Effector memory CD8-positive, alpha-beta T cell (primary cell): ENCODE results near the gene SMAD3.
A peak's percentile ranks its signal among the peaks of the same experiment; 100 is the strongest.

Source experiments
- ATAC-seq: fragments of 150-1000 bp; cut with Tn5 transposase; replicated peaks from 2 replicates; pipeline ENCODE4 v1.10.0; 2021; ENCODE audit warnings: mild to moderate bottlenecking, moderate library complexity
- DNase-seq, 3 experiments: peaks; one replicate each; pipeline ENCODE4 v3.0.0; 2021
- H3K27ac Mint-ChIP-seq, 2 donors: one replicate each; pipeline ENCODE4 v1.8.0; 2022; ENCODE audit warnings: mild to moderate bottlenecking in 2 of 2, mixed read lengths in 2 of 2, moderate library complexity in 2 of 2
- H3K27me3 Mint-ChIP-seq, 2 donors: one replicate each; pipeline ENCODE4 v1.8.0; 2022; ENCODE audit warnings: mixed read lengths in 2 of 2
- H3K36me3 Mint-ChIP-seq: one replicate; pipeline ENCODE4 v1.8.0; 2022; ENCODE audit warnings: mild to moderate bottlenecking, moderate library complexity, mixed read lengths; ENCODE audit not compliant: insufficient read depth
- H3K4me1 Mint-ChIP-seq, 2 donors: one replicate each; pipeline ENCODE4 v1.8.0; 2022; ENCODE audit warnings: low read depth in 2 of 2, mixed read lengths in 2 of 2
- H3K4me3 Mint-ChIP-seq, 2 donors: one replicate each; pipeline ENCODE4 v1.8.0; 2022; ENCODE audit warnings: mild to moderate bottlenecking in 2 of 2, mixed read lengths in 2 of 2, moderate library complexity in 2 of 2
- H3K9me3 Mint-ChIP-seq, 2 donors: one replicate each; pipeline ENCODE4 v1.8.0; 2022; ENCODE audit warnings: mixed read lengths in 2 of 2

SMAD3 gene

GRCh38 chr15:67134871-67135492 is 69.6 kb downstream of the SMAD3 start:
- ATAC-seq (no peak), DNase-seq (no peak)
- H3K36me3 Mint-ChIP-seq: peaks cover 10% of the 10 kb centered on the region
- H3K4me3 Mint-ChIP-seq: peak overlapping the region; percentile 82 to 84
- no peaks in the 10 kb centered on the region for H3K27me3 Mint-ChIP-seq
- H3K4me1 Mint-ChIP-seq: peaks cover 85 to 87% of the 10 kb centered on the region in 2 donors
- peak overlapping the region; percentile 99 to 100 for H3K27ac Mint-ChIP-seq
- H3K9me3 Mint-ChIP-seq: no peaks in the 10 kb centered on the region

GRCh38 chr15:67135494-67135893 is 70.1 kb downstream of the SMAD3 start:
- H3K27ac Mint-ChIP-seq: peak overlapping the region; percentile 99 to 100
- no peaks in the 10 kb centered on the region for H3K27me3 Mint-ChIP-seq
- DNase-seq (no peak), ATAC-seq (no peak)
- H3K4me3 Mint-ChIP-seq: peak overlapping the region; percentile 82 to 84
- peaks cover 10% of the 10 kb centered on the region for H3K36me3 Mint-ChIP-seq
- peaks cover 85 to 87% of the 10 kb centered on the region in 2 donors for H3K4me1 Mint-ChIP-seq
- no peaks in the 10 kb centered on the region for H3K9me3 Mint-ChIP-seq

GRCh38 chr15:67136802-67137201 is 71.4 kb downstream of the SMAD3 start:
- Mint-ChIP-seq H3K4me1 (peaks cover 81 to 86% of the 10 kb centered on the region in 2 donors), H3K4me3 (peak overlapping the region; percentile 42 to 84)
- no peak for ATAC-seq

GRCh38 chr15:67137319-67137718 is 71.9 kb downstream of the SMAD3 start:
- ATAC-seq (no peak), DNase-seq (no peak)
- H3K4me1 Mint-ChIP-seq: peaks cover 79 to 86% of the 10 kb centered on the region in 2 donors
- H3K27ac Mint-ChIP-seq: peak overlapping the region; percentile 99 to 100
- H3K9me3 Mint-ChIP-seq: no peaks in the 10 kb centered on the region
- peaks cover 10% of the 10 kb centered on the region for H3K36me3 Mint-ChIP-seq
- no peaks in the 10 kb centered on the region for H3K27me3 Mint-ChIP-seq
- H3K4me3 Mint-ChIP-seq: peak overlapping the region; percentile 42 to 84

More at GRCh38 chr15:67136802-67137201, 71.4 kb downstream of the SMAD3 start:
- Mint-ChIP-seq H3K27ac (peak overlapping the region; percentile 99 to 100), H3K27me3 (no peaks in the 10 kb centered on the region), H3K9me3 (no peaks in the 10 kb centered on the region), H3K36me3 (peaks cover 10% of the 10 kb centered on the region)
- no peak for DNase-seq

- no peak for DNase-seq
- Mint-ChIP-seq H3K27me3 (no peaks in the 10 kb centered on the region), H3K4me3 (peak overlapping the region in 1 of 2 donors; percentile 84), H3K36me3 (peaks cover 10% of the 10 kb centered on the region), H3K27ac (peak overlapping the region; percentile 99 to 100), H3K4me1 (peaks cover 80 to 86% of the 10 kb centered on the region in 2 donors), H3K9me3 (no peaks in the 10 kb centered on the region)
- no peak for ATAC-seq
Observed at GRCh38 chr15:67137951-67138848, 72.8 kb downstream of the SMAD3 start.

- peak overlapping the region; percentile 99 to 100 for H3K27ac Mint-ChIP-seq
- H3K4me3 Mint-ChIP-seq: peak overlapping the region; percentile 26 to 68
- no peak for ATAC-seq
- H3K9me3 Mint-ChIP-seq: no peaks in the 10 kb centered on the region
- DNase-seq: no peak
- peaks cover 76 to 86% of the 10 kb centered on the region in 2 donors for H3K4me1 Mint-ChIP-seq
- H3K27me3 Mint-ChIP-seq: no peaks in the 10 kb centered on the region
- H3K36me3 Mint-ChIP-seq: peaks cover 15% of the 10 kb centered on the region
Observed at GRCh38 chr15:67138891-67139855, 73.8 kb downstream of the SMAD3 start.

- Mint-ChIP-seq H3K27me3 (no peaks in the 10 kb centered on the region), H3K36me3 (peaks cover 9% of the 10 kb centered on the region), H3K9me3 (no peaks in the 10 kb centered on the region), H3K4me1 (peaks cover 73 to 86% of the 10 kb centered on the region in 2 donors), H3K27ac (peak overlapping the region; percentile 91 to 99), H3K4me3 (peak overlapping the region; percentile 26 to 68)
- ATAC-seq (peak; percentile 61), DNase-seq (no peak)
Observed at GRCh38 chr15:67140078-67140833, 74.9 kb downstream of the SMAD3 start.

- Mint-ChIP-seq H3K27ac (peak overlapping the region; percentile 91 to 99), H3K36me3 (peaks cover 9% of the 10 kb centered on the region), H3K4me3 (no peak overlapping the region), H3K27me3 (no peaks in the 10 kb centered on the region), H3K9me3 (no peaks in the 10 kb centered on the region), H3K4me1 (peaks cover 75 to 87% of the 10 kb centered on the region in 2 donors)
- ATAC-seq (no peak), DNase-seq (no peak)
Observed at GRCh38 chr15:67142092-67142766, 76.8 kb downstream of the SMAD3 start.

- Mint-ChIP-seq H3K4me3 (no peak overlapping the region), H3K4me1 (peaks cover 75 to 88% of the 10 kb centered on the region in 2 donors), H3K9me3 (no peaks in the 10 kb centered on the region), H3K27me3 (no peaks in the 10 kb centered on the region), H3K36me3 (peaks cover 9% of the 10 kb centered on the region), H3K27ac (peak overlapping the region; percentile 91 to 99)
- ATAC-seq (no peak), DNase-seq (no peak)
Observed at GRCh38 chr15:67142767-67143100, 77.3 kb downstream of the SMAD3 start.

- no peak for ATAC-seq
- no peaks in the 10 kb centered on the region for H3K9me3 Mint-ChIP-seq
- H3K4me3 Mint-ChIP-seq: no peak overlapping the region
- peaks cover 9% of the 10 kb centered on the region for H3K36me3 Mint-ChIP-seq
- no peak for DNase-seq
- H3K27me3 Mint-ChIP-seq: no peaks in the 10 kb centered on the region
- peak overlapping the region; percentile 35 to 80 for H3K27ac Mint-ChIP-seq
- H3K4me1 Mint-ChIP-seq: peaks cover 77 to 92% of the 10 kb centered on the region in 2 donors
Observed at GRCh38 chr15:67143646-67144045, 78.2 kb downstream of the SMAD3 start.

- Mint-ChIP-seq H3K27me3 (no peaks in the 10 kb centered on the region), H3K36me3 (peaks cover 7% of the 10 kb centered on the region), H3K4me1 (peaks cover 76 to 92% of the 10 kb centered on the region in 2 donors), H3K4me3 (peak overlapping the region in 1 of 2 donors; percentile 38), H3K27ac (peak overlapping the region; percentile 54 to 95), H3K9me3 (no peaks in the 10 kb centered on the region)
- DNase-seq: no peak
- ATAC-seq: peak; percentile 66
Observed at GRCh38 chr15:67144609-67145311, 79.4 kb downstream of the SMAD3 start.

GRCh38 chr15:67145312-67145610 is 79.9 kb downstream of the SMAD3 start:
- no peaks in the 10 kb centered on the region for H3K27me3 Mint-ChIP-seq
- H3K4me3 Mint-ChIP-seq: no peak overlapping the region
- no peak for DNase-seq
- H3K36me3 Mint-ChIP-seq: peaks cover 5% of the 10 kb centered on the region
- no peaks in the 10 kb centered on the region for H3K9me3 Mint-ChIP-seq
- ATAC-seq: no peak
- H3K4me1 Mint-ChIP-seq: peaks cover 76 to 92% of the 10 kb centered on the region in 2 donors
- peak overlapping the region; percentile 54 to 95 for H3K27ac Mint-ChIP-seq
